T-helper 2 cell treated with Interferon-gamma antibody and Interleukin-4, amounts not matched to agents 5 μg/mL and 100 μg/mL, for 36 hours (primary cell): ENCODE results near the gene PHLDA1.
A peak's percentile ranks its signal among the peaks of the same experiment; 100 is the strongest.

Experiments used
- DNase-seq: peaks from one replicate; pipeline ENCODE4 v3.0.0; 2021; ENCODE audit warnings: low spot score
- H3K27ac Mint-ChIP-seq: one replicate; pipeline ENCODE4 v1.8.0; 2021; ENCODE audit warnings: mild to moderate bottlenecking, mixed read lengths
- H3K27me3 Mint-ChIP-seq: one replicate; pipeline ENCODE4 v1.8.0; 2021; ENCODE audit warnings: low read depth, mixed read lengths
- H3K36me3 Mint-ChIP-seq: one replicate; pipeline ENCODE4 v1.8.0; 2021; ENCODE audit warnings: low read depth, mixed read lengths
- H3K4me1 Mint-ChIP-seq: one replicate; pipeline ENCODE4 v1.8.0; 2021; ENCODE audit warnings: low read depth, mixed read lengths
- H3K4me3 Mint-ChIP-seq: one replicate; pipeline ENCODE4 v1.8.0; 2022; ENCODE audit warnings: mild to moderate bottlenecking, moderate library complexity, mixed read lengths
- H3K9me3 Mint-ChIP-seq: one replicate; pipeline ENCODE4 v1.8.0; 2021; ENCODE audit warnings: mixed read lengths

Gene PHLDA1

DNA sequence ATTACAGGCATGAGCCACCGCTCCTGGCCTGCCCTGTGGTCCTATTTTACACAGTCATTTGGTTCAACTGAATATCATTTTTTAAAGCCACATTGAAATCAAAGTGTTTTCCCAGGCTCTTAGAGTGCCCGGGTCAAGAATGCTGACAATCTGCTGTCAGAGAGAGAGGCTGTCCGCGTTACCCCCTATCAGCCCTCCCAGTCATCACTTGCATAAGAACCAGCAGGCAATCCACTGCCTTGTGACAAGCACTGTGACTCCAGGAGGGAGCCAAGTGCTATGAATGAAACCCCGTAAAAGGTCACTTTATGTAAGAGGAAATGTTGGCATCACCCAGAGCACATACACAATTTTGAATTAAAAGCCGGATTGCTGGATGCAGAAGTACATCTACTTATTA, 13.5 kb downstream of the PHLDA1 start:
- H3K27me3 Mint-ChIP-seq: no peaks in the 10 kb centered on the region
- peaks cover 5% of the 10 kb centered on the region for H3K36me3 Mint-ChIP-seq
- no peaks in the 10 kb centered on the region for H3K9me3 Mint-ChIP-seq
- DNase-seq: no peak
- H3K27ac Mint-ChIP-seq: peak overlapping the region; percentile 69
- H3K4me1 Mint-ChIP-seq: peaks cover 50% of the 10 kb centered on the region
- no peak overlapping the region for H3K4me3 Mint-ChIP-seq

DNA sequence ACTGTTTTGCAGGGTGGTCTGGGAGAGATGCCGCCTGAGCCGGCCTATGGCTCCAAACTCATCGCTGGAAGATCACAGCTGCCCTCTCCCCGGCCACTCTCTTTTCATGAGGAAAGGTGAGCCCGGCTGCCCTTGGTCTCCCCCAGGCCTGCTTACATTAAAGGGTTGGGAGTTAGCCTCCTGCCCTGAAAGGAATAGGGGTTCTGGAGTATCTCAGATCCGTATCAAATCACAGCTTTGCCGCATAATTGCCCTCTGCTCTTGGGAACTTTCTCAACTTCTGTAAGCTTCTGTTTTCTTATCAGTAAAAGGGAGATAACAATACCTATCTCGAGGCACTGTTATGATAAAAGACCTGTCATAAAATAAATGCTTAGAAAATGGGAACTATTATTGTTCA, 17.6 kb downstream of the PHLDA1 start:
- no peak overlapping the region for H3K4me3 Mint-ChIP-seq
- H3K36me3 Mint-ChIP-seq: no peaks in the 10 kb centered on the region
- no peak for DNase-seq
- no peaks in the 10 kb centered on the region for H3K27me3 Mint-ChIP-seq
- H3K27ac Mint-ChIP-seq: no peak overlapping the region
- no peaks in the 10 kb centered on the region for H3K9me3 Mint-ChIP-seq
- H3K4me1 Mint-ChIP-seq: peaks cover 23% of the 10 kb centered on the region

DNA sequence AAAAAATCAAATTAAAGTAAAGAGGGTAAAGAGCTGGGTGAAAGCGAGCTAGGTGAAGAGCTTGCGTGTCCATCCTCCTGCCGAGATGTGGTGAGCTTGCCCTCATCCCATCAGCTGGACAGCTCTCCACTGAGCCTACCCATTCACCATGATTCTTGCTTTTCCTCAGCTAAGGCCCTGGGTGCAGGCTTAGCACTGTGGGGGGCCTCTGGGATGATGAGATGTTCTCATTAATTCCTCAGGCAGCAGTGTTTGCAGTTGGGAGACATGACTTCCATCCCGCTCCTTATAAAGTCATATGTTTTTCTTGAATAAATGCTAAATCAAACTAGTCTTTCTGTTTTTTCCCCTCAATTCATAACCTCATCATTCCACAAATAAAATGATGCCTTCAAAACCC, 18.0 kb downstream of the PHLDA1 start:
- H3K9me3 Mint-ChIP-seq: no peaks in the 10 kb centered on the region
- H3K27me3 Mint-ChIP-seq: no peaks in the 10 kb centered on the region
- no peak for DNase-seq
- H3K4me3 Mint-ChIP-seq: no peak overlapping the region
- H3K4me1 Mint-ChIP-seq: peaks cover 20% of the 10 kb centered on the region
- H3K36me3 Mint-ChIP-seq: no peaks in the 10 kb centered on the region
- no peak overlapping the region for H3K27ac Mint-ChIP-seq

DNA sequence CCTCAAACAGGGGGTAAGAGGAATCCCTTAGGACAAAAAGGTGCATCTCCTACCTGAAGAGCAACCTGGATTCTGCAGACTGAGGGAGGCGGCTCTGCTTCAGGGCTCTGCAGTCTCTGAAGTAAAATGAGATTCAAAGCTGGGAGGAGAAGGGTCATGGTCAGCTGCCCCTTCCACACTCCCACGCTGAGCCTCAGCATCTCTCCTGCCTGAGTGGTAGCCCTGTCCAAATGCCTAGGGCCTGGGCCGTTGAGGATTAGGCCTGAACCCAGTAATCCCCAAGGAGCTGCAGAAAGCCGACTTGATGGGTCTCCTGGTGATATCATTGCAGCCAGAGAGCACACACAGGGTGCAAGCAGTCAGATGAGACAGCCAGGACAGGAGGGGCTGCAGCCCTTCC, 18.9 kb downstream of the PHLDA1 start:
- Mint-ChIP-seq H3K36me3 (no peaks in the 10 kb centered on the region), H3K27ac (no peak overlapping the region), H3K4me3 (no peak overlapping the region), H3K4me1 (peaks cover 15% of the 10 kb centered on the region), H3K27me3 (no peaks in the 10 kb centered on the region), H3K9me3 (no peaks in the 10 kb centered on the region)
- no peak for DNase-seq

DNA sequence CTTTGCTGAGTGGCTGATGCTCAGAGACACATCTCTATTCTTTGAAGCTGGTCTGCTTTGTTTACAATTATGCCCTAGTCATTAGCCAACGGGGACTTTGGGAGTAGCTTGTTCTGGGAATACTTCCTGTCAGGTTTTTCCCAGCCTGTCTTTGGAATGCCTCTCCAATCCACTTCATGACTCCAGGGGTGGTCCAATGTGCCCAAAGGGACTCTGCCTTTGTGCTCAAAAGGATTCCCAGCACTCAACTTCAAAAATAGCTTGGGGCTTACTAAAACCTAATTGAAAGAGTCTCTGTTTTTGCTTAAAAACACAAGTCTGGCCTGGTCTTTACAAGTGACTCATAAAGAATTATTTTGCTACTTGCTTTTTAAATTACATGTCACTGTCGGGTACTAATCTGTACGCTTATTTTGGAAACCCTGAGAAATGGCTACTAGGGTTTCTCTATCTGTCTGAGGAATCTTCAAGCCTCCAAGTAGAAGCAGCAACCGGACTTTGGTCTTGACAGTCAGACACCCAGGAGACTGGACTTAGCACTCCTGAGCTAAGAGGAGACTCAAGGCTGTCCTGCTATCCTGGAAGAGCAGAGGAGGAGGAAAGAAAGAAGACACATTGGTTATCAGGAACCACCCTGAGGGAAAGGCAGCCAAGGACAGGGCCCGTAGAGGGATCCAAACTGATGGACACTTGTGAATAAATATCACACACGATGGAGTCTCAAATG, 20.7 kb downstream of the PHLDA1 start:
- Mint-ChIP-seq H3K27ac (peak overlapping the region; percentile 11), H3K27me3 (no peaks in the 10 kb centered on the region), H3K36me3 (no peaks in the 10 kb centered on the region), H3K9me3 (no peaks in the 10 kb centered on the region), H3K4me1 (peaks cover 12% of the 10 kb centered on the region), H3K4me3 (no peak overlapping the region)
- no peak for DNase-seq

DNA sequence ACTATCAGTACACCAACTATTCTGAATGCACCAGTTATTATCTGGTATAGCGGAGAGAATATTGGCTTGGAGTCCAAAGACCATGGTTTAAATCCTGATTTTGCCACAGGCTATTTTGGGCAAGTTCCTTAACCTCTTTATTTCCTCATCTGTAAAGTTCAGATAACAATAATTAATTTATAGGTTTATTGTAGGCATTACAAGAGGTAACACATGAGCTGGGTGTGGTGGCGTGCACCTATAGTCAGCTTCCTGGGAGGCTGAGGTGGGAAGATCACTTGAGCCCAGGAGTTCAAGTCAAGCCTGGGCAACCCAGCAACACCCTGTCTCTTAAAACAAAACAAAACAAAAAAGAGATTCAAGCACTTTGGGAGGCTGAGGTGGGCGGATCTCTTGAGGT, 23.1 kb downstream of the PHLDA1 start:
- no peak for DNase-seq
- Mint-ChIP-seq H3K36me3 (peaks cover 4% of the 10 kb centered on the region), H3K4me3 (no peak overlapping the region), H3K27me3 (no peaks in the 10 kb centered on the region), H3K27ac (no peak overlapping the region), H3K9me3 (peaks cover 8% of the 10 kb centered on the region), H3K4me1 (peaks cover 4% of the 10 kb centered on the region)

DNA sequence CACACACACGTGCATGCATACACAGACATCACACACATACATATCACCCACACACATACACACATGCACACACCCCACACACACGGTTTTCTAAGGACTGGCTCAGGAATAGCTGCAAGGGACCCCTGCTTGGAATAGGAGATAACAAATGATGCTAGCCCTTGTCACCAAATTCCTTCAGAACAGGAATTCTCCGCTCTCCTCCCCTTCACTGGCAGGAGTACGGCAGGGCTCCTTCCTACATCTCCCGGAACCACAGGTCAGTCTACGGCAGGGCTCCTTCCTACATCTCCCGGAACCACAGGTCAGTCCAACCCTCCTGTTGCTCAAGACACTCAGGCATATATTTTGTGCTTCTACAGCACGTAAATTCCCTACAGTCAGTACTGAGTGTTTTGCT, 23.9 kb downstream of the PHLDA1 start:
- H3K9me3 Mint-ChIP-seq: peaks cover 8% of the 10 kb centered on the region
- H3K4me1 Mint-ChIP-seq: peaks cover 4% of the 10 kb centered on the region
- no peak overlapping the region for H3K4me3 Mint-ChIP-seq
- H3K27ac Mint-ChIP-seq: no peak overlapping the region
- no peak for DNase-seq
- H3K27me3 Mint-ChIP-seq: no peaks in the 10 kb centered on the region
- peaks cover 4% of the 10 kb centered on the region for H3K36me3 Mint-ChIP-seq

DNA sequence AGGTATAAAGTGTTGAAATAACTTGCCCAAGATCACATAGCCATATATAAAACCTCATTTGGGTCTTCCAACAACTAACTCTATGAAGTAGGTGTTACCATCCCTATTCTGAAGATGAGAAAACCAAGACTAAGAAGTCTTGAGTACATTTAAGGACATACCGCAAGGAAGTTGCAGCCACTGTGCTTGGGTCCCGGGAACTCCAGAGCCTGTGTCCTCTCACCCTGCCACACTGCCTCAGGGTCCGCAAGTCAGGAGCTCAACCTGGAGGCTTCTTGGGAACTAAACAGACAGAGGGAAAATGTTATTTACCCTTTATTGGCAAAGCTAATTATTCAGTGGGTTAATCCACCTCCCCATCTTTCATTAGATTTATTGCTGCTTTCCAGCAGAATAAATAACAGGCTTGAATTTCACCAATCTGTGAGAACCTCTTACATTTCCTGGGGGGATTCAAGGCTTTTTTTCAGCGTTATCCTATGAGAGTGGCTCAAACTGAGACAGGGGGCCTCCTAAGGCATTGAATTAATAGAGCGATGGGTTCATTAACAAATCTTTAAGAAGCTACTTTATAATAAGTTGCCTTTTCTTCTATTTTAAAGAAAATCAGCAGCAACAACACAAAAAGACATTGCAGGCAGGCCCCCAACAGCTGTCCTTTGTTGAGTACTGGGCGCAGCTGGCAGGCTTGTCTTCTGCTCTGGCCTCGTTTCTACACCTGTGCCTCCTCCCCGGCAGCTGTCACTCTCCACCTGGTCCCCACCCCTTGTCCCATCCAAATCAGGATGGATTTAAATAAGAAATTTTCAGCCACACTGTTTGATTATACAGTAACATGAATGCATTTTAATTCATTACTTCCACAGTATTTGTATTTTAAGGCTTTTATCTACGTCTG, 25.3 kb downstream of the PHLDA1 start:
- DNase-seq: no peak
- peaks cover 8% of the 10 kb centered on the region for H3K9me3 Mint-ChIP-seq
- no peaks in the 10 kb centered on the region for H3K27me3 Mint-ChIP-seq
- H3K4me1 Mint-ChIP-seq: peaks cover 4% of the 10 kb centered on the region
- peaks cover 4% of the 10 kb centered on the region for H3K36me3 Mint-ChIP-seq
- H3K4me3 Mint-ChIP-seq: no peak overlapping the region
- H3K27ac Mint-ChIP-seq: no peak overlapping the region

DNA sequence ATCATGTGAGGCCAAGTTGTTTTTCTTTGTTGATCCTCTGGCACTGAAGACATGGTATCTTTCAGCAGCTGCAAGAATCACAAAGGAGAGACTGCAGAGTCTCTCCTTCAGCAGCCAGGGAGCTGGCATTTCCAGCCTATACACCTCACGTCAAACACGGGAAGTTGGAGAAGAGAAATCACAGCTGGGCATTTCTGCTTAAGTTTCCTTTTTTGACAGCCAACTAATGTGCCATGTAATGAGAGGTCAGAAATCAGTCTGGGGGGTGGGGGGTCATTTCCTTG, 28.3 kb downstream of the PHLDA1 start:
- Mint-ChIP-seq H3K9me3 (peaks cover 8% of the 10 kb centered on the region), H3K4me1 (peaks cover 9% of the 10 kb centered on the region), H3K36me3 (peaks cover 5% of the 10 kb centered on the region), H3K27me3 (no peaks in the 10 kb centered on the region), H3K4me3 (no peak overlapping the region), H3K27ac (no peak overlapping the region)
- no peak for DNase-seq

DNA sequence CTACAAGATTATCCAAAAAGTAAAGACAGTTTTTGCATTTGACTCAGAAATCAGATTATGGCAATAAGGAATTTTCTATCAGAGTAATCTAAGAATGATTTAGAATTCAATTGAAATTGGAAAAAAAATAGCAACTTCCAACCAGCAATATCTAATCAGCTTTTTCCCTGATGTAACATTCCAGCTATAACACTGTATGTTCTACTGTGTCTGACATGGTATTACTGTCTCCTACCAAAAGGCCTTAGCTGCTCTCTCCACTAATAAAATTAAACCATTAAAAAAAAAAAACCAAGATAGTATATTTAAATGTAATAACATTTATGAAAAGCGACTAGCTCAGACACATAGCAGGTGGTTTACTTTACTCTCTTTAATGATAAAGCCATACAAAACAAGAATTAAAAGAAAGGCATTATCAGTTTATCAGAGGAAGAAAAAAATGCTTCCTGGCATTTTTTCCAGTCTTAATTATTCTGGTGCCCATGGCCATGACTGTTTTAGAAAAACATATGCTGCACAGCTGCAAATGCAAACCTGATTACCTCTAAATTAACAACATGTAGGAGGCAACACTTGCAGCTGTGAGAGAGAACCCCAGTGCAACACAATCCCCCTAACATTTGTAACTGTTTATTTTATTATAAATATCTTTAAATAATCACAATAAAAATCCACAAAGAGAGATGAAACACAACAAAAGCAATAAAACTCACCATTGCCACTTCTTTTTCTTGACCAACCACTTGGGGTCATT, 28.8 kb downstream of the PHLDA1 start:
- H3K4me3 Mint-ChIP-seq: no peak overlapping the region
- DNase-seq: no peak
- peaks cover 8% of the 10 kb centered on the region for H3K9me3 Mint-ChIP-seq
- H3K4me1 Mint-ChIP-seq: peaks cover 11% of the 10 kb centered on the region
- H3K27me3 Mint-ChIP-seq: no peaks in the 10 kb centered on the region
- H3K27ac Mint-ChIP-seq: no peak overlapping the region
- peaks cover 5% of the 10 kb centered on the region for H3K36me3 Mint-ChIP-seq

DNA sequence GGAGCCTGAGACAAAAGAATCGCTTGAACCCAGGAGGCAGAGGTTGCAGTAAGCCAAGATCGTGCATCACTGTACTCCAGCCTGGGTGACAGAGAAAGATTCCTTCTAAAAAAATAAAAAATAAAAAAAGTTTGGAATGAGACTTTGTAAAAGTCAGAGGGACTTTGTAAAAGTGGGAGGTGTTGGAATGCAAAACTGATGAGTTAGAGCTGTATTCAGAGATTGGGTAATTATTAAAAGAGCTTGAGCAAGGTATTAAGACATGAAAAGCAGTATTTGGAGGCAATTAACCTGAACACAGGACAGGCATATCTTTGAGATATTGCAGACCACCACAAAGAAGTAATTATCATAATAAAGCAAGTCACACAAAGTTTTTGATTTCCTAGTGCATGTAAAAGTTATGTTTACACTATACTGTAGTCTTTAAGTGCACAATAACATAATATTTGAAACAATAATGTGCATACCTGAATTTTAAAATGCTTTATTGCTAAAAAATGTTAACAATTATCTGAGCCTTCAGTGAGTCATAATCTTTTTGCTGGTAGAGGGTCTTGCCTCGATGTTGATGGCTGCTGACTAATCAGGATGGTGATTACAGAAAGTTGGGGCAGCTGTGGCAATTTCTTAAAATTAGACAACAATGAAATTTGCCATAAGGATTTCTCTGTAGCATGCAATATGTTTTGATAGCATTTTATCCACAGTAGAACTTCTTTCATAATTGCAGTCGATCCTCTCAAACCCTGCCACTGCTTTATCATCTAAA, 33.1 kb downstream of the PHLDA1 start:
- no peak overlapping the region for H3K27ac Mint-ChIP-seq
- no peaks in the 10 kb centered on the region for H3K9me3 Mint-ChIP-seq
- no peak overlapping the region for H3K4me3 Mint-ChIP-seq
- peaks cover 29% of the 10 kb centered on the region for H3K4me1 Mint-ChIP-seq
- no peak for DNase-seq
- H3K36me3 Mint-ChIP-seq: peaks cover 1% of the 10 kb centered on the region
- no peaks in the 10 kb centered on the region for H3K27me3 Mint-ChIP-seq

DNA sequence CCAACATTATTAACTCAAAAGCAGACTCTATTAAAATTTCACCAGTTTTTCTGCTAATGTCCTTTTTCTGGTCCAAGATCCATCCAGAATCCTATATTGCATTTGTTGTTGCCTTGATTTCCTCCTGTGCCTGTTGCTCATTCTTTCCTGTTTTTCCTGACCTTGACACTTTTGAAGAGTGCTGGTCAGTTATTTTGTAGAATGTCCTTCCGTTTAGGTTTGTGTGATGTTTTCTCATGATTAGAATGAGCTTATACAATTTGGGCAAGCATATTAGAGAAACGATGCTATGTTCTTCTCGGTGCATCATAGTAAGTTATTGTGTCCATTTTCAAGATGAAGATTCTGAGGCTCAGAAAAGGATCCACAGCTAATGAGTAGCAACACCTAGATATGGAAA, 33.9 kb downstream of the PHLDA1 start:
- Mint-ChIP-seq H3K4me3 (no peak overlapping the region), H3K36me3 (peaks cover 1% of the 10 kb centered on the region), H3K9me3 (no peaks in the 10 kb centered on the region), H3K4me1 (peaks cover 32% of the 10 kb centered on the region), H3K27ac (no peak overlapping the region), H3K27me3 (no peaks in the 10 kb centered on the region)
- DNase-seq: no peak

DNA sequence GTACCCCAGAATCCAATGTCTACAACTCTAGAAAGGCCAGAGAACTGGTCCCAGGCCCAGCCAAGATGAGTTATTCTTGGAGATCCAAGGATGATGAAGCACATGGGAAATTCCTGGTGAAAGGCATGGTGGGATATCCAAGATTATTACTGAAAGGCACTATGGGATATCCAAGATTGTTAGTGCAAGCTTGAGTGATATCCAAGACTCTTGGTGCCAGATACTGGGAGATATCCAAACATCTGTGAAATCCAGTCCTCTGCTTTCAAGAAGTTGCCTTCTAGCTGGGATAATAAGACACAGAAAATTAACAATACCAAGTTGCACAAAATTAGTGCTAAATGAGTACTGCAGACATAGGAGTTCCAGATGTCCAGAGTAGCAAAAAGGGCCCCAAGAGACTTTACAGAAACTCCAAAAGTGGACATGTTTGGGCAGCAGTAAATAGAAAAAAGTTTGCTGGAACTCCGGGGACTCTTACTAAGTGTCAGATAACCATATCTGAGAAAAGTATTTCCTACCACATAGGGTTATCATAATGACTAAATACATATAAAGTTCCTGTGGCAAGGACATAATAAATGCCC, 34.6 kb downstream of the PHLDA1 start:
- Mint-ChIP-seq H3K36me3 (peaks cover 1% of the 10 kb centered on the region), H3K4me3 (no peak overlapping the region), H3K9me3 (no peaks in the 10 kb centered on the region), H3K27me3 (no peaks in the 10 kb centered on the region), H3K4me1 (peaks cover 32% of the 10 kb centered on the region), H3K27ac (no peak overlapping the region)
- DNase-seq: no peak
